ENCODE results near the gene IRX4.

DNA sequence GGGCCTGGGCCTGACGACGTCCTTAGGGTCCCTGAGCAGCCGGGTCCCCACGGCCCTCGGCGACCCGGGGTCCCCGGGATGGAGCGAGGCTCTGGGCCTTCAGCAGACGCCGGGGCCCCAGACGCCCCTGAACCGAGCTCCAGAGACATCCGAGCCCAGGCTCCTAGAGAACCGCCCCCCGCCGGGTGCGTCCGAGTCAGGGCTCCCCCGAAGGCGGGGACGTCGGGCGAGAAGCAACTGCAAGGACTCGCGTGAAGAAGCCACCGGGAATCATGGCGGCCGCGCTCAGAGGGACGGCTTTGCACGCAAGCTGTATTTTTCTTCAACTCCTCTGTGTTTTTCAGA is 25.5 kb downstream of the IRX4 start:
- TF ChIP-seq, protein P1, sequence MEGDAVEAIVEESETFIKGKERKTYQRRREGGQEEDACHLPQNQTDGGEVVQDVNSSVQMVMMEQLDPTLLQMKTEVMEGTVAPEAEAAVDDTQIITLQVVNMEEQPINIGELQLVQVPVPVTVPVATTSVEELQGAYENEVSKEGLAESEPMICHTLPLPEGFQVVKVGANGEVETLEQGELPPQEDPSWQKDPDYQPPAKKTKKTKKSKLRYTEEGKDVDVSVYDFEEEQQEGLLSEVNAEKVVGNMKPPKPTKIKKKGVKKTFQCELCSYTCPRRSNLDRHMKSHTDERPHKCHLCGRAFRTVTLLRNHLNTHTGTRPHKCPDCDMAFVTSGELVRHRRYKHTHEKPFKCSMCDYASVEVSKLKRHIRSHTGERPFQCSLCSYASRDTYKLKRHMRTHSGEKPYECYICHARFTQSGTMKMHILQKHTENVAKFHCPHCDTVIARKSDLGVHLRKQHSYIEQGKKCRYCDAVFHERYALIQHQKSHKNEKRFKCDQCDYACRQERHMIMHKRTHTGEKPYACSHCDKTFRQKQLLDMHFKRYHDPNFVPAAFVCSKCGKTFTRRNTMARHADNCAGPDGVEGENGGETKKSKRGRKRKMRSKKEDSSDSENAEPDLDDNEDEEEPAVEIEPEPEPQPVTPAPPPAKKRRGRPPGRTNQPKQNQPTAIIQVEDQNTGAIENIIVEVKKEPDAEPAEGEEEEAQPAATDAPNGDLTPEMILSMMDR (conservative IDR thresholded peaks at IDR 0.05 in 1 of 2, IDR thresholded peaks at IDR 0.05 in 1 of 2; ENCODE audit: low read depth in 1 of 2, low read length in 2 of 2), result no peak
- no peak for TF ChIP-seq EZH2 (IDR thresholded peaks at IDR 0.05; ENCODE audit: low read length, missing control alignments)

Measured in fibroblast of lung (primary cell).